Measurements from ENCODE around the gene C2CD2L.
"Not testable (repeated sequence)": the region's sequence is repeated elsewhere in the genome, so short reads cannot be mapped to it uniquely, and the experiment has no call there.

C2CD2L gene

DNA sequence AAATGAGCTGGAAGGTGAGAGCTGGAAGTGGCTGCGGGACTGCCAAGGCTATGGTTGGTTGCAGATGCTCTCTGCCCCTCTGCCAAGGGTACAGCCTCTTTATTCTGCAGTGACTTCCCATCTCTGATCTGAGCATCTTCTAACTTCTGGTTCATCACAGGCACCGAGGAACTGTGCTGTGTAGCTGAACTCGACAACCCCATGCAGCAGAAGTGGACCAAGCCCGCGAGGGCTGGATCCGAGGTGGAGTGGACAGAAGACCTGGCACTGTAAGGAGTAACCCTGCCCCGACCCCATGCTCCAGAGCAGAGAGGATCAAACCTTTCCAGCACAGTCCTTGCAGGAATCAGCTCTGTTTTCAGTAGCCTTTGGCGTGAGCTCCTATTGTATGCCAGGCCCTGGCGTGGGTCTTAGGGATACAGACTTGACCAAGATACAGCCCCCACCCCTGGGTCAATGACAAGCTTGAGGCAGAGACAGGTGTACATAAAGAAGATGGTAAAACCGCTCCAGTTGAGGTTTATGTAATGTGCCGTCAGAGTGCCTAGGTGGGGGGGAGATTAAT, 4.3 kb downstream of the C2CD2L start:
- DNase-seq: no peak
- in situ Hi-C loops (cut with MboI; ENCODE audit: low pct_unique_long_range_greater_than_20kb, low sequenced_read_pairs): no loop called here

DNA sequence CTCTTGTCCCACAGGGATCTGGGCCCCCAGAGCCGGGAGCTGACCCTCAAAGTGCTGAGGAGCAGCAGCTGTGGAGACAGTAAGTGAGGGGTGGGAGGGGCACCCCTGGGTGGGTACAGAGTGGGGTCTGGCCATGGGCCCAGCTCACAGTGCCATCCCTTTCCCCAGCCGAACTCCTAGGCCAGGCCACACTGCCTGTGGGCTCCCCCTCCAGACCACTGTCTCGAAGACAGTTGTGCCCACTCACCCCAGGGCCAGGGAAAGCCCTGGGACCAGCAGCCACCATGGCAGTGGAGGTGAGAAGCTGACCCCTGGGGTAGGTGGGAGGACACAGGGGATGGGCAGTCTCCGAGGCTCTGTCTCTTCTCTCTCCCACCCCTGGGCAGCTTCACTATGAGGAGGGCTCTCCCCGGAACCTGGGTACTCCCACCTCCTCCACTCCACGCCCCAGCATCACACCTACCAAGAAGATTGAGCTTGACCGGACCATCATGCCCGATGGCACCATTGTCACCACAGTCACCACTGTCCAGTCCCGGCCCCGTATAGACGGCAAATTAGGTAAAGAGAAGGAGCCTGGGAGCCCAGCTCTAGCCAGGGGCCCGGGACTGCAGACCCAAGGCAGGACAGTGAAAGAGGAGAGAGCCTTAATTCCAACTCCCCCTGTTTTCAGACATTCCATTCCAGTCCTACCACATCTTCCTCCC, 5.3 kb downstream of the C2CD2L start:
- in situ Hi-C loops (cut with MboI; ENCODE audit: low pct_unique_long_range_greater_than_20kb, low sequenced_read_pairs): no loop called here
- DNase-seq: no peak

DNA sequence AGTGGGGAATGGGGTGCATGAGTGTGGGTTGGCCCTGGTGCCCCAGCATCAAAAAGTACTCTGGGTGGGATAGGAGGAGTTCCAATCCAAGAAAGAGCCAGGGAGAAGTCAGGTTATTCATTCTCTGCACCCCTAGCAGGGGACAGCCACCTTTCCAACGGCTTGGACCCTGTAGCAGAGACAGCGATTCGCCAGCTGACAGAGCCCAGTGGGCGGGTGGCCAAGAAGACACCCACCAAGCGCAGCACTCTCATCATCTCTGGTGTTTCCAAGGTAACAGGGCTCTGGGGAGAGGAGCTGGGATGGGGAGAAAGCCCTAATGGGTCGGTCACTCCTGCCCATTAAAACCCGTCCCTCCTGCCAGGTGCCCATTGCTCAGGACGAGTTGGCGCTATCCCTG, 6.6 kb downstream of the C2CD2L start:
- in situ Hi-C loops (cut with MboI; ENCODE audit: low pct_unique_long_range_greater_than_20kb, low sequenced_read_pairs): no loop called here
- DNase-seq: no peak

DNA sequence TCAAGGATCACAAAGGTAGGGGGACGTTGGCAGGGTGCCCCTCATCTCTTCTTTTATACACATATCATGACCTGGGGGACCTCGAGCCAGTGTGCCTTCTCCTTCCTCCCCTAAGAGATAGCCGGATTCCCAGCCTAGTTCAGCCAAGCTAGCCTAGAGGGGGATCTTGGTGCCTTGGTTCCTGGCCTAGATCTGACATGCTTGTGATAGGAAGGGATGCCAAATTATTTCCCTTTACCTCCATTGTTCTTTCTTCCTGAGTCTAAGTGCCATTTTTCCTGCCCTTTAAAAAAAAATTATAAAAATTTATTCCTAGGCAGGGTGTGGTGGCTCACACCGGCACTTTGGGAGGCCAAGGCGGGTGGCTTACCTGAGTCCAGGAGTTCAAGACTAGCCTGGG, 7.2 kb downstream of the C2CD2L start:
- no peak for DNase-seq
- in situ Hi-C loops (cut with MboI; ENCODE audit: low pct_unique_long_range_greater_than_20kb, low sequenced_read_pairs): no loop called here

DNA sequence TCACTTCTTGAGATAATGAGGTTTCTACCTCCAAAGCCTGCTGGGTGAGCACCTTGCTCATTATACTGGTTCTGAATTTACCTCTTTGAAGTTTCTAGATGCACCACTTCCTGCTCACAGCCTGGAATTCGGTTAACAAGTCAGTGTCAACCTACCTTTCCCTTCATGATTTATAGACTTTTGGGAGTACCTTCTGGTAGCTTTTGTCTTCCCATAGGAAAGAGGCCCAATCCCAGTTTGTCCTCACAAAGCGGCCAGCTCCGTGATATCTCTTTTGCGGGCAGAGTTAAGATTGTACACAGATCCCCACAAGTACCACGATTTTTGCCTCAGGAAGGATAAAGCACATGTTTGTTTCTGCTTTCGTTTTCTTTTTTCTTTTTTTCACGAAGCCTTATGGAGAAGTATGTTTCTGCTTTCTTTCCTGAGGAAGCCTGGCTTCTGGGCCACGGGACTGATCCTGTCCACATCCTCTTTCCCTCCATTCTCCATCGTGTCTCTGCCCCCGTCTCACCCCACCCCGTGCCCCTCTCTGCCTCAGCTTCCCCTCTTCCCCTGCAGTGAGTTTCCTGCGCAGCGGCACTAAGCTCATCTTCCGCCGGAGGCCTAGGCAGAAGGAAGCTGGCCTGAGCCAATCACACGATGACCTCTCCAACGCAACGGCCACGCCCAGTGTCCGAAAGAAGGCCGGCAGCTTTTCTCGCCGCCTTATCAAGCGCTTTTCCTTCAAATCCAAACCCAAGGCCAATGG, 8.5 kb downstream of the C2CD2L start:
- in situ Hi-C loops (cut with MboI; ENCODE audit: low pct_unique_long_range_greater_than_20kb, low sequenced_read_pairs): no loop called here
- no peak for DNase-seq

DNA sequence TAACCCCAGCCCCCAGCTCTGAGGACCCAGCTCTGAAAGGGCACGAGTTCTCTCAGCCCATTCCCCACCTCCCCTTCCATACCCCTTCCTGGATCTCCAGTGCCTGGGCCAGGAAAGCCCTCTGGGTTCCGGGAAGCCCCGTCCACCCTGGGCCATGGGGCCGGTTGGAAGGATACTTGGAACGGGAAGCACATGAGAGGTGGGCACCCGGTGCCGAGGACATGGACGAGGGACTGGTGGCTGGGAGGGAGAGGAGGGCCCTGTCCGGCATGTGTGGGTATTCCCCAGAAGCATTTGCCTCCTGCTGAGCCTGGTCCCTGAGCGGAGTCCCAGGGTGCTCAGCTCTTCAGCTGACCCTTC, 9.1 kb downstream of the C2CD2L start:
- in situ Hi-C loops (cut with MboI; ENCODE audit: low pct_unique_long_range_greater_than_20kb, low sequenced_read_pairs): no loop called here
- no peak for DNase-seq

DNA sequence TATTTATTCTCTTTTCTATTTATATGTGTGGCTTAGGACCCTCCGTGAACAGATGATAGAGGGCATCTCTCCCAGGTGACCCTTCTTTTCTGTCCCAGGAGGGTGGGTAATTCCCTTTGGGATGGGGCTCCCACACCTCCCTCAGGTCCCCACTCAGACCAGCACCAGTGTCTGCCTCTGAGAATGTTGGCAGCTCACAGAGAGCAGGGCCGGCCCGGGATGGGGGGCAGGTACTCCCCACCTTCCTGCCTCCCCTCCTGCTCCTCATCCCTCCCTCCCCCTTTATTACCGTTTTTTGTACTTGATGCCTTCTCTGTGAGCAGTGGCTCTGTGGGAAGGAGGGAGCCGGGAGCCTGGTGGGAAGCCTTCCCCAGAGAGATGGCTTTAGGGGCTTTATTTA, 9.5 kb downstream of the C2CD2L start:
- no peak for DNase-seq
- in situ Hi-C loops (cut with MboI; ENCODE audit: low pct_unique_long_range_greater_than_20kb, low sequenced_read_pairs): no loop called here

DNA sequence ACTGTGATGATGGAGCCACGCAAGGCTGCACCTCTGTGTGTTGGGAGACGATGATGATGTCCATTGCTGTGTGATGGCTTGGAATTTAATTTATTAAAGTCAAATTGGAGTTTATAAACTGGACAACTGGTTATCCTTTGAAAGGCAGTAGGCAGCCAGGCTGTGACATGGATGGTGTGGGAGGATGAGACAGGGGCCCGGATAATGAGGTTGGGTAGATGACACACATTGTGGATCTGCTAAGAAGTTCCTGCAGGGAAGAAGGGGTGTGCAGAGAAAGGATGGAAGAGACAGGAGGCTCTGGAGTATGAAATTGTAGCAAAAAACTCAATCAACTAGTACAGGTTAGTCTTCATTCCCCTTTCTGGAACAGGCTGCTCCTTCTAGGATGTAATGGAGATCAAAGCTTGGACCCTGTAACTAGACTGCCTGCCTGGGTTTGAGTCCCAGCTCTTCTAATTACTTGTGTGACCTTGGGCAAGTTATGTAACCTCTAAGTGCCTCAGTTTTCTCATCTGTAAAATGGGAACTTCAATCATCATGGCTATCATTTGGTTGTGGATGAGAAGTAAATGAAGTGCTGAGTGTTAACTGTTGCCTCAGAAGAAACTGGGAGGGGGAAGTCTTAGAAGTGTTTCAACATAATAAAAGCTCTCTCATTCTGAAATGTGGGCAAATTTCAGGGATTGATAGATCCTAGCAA, 10.0 kb downstream of the C2CD2L start:
- in situ Hi-C loops (cut with MboI; ENCODE audit: low pct_unique_long_range_greater_than_20kb, low sequenced_read_pairs): no loop called here
- DNase-seq: no peak

DNA sequence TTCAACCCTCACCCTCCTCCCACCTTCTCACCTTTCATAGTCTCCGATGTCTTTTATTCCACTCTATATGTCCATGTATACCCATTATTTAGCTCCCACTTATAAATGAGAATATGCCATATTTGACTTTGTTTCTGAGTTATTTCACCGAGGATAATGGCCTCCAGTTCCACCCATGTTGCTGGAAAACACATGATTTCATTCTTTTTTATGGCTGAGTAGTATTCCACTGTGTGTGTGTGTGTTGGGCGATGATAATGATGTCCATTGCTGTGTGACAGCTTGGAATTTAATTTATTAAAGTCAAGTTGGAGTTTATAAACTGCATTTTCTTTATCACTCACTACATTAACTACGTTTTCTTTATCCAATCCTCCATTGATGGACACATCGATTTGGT, 11.1 kb downstream of the C2CD2L start:
- no peak for DNase-seq
- in situ Hi-C loops (cut with MboI; ENCODE audit: low pct_unique_long_range_greater_than_20kb, low sequenced_read_pairs): no loop called here

DNA sequence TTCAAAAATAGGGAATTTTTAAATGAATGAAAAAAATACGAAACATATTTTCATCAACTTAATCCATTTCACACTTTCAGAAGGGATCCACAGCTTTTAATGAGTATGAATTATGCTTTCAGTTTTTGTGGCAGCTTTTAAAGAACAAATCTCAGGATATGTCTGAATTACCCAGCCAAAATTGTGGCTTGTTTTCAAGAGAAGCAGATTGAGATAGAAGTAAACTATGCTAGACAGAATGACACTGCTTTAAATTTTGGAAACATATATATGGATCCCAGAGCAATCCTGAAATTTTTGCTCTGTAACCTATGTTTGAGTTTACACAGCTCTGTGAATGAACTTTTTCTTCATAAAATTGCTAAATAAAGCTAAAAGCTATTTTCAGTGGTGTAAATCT, 11.8 kb downstream of the C2CD2L start:
- no peak for DNase-seq
- in situ Hi-C loops (cut with MboI; ENCODE audit: low pct_unique_long_range_greater_than_20kb, low sequenced_read_pairs): no loop called here

DNA sequence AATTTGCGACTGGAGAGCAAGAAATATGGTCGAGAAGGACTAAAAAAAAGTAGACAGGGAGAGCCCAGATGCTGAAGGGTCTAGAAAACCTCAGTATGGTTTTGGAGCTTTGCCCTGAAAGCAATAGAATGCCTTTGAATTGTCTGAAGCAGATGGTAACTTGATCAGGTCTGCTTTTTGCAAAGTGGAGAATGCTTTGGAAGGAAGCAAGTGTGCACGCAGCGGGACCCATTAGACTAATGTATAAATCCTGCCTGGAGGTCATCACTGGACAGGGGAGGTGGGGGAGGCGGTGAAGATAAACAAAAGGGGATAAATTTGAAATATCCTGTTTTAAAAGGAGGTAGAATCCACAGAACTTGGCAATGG, 13.5 kb downstream of the C2CD2L start:
- in situ Hi-C loops (cut with MboI; ENCODE audit: low pct_unique_long_range_greater_than_20kb, low sequenced_read_pairs): no loop called here
- DNase-seq: no peak

DNA sequence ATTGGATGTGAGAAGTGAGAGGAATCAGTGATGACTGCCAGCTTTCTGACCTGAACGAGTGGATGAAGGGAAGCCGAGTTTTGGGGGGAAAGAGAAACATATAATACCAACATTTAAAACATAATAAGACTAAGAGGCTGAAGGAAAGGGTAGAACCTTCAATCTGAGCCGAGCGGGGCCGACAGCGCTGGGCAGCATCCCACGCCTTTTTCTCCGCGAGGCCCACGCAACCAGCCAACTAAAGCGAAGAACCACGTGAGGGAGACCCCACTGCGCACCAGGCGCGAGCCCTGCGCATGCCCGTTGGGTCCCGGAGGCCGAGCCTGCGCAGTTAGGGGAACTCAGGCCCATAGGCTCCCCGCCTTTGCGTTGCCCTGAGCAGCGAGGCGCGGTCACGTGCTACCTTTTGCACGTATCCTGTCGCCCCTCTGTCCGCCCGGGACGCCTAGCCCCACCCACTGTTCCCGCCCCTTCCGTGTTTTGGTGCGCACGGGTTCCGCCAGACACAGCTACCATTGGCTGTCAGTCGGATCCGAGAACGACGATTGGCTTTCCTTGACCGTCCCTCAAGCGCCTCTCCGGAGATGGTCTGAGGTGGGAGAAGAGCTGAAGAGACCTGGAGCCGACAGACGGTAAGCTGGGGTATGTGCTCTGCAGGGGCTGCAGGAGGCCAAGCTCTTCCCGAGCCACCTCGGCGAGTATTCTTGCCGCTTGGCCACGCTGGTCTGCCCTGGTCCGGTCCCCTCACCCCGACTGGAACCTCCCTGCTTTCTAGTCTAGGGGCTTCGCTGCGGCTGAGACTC, 14.1 kb downstream of the C2CD2L start, which contains the start of gene HINFP:
HINFP (plus strand) TSS at position 573 of the 803 bp plus-strand sequence. CDS start 5,365 bp downstream, outside the sequence.
- in situ Hi-C loops (cut with MboI; ENCODE audit: low pct_unique_long_range_greater_than_20kb, low sequenced_read_pairs): no loop called here
- DNase-seq: peak; percentile 99

DNA sequence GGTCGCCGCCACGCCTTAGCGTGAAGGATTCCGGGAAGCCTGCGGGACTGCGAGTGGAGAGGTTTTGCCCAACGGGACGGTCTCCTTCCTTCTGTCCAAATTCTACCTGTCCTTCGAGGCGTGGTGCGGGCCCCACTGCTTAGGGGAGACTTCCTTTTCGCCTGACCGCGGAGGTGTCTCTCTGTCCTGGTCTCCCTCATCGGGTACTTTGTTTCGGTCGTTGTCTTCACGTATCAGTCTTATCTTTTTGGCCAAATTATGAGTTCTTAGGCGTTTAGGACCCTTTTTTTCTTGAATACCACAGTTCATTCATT, 14.6 kb downstream of the C2CD2L start:
- in situ Hi-C loops (cut with MboI; ENCODE audit: low pct_unique_long_range_greater_than_20kb, low sequenced_read_pairs): no loop called here

DNA sequence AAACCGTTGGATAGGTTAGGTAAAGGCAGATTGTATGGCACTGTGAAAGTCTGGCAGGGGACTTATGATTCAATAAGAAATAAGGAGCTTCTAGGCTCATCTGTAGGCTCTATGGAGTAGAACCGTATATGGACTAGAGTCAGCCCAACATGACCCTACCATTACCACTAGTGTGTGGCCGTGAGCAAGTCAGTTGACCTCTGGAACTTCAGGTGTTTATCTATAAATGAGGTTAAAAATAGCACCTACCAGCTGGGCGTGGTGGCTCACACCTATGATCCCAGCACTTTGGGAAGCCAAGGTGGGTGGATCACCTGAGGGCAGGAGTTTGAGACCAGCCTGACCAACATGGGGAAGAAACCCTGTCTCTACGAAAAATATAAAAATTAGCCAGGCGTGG, 18.7 kb downstream of the C2CD2L start:
- DNase-seq: no peak
- in situ Hi-C loops (cut with MboI; ENCODE audit: low pct_unique_long_range_greater_than_20kb, low sequenced_read_pairs): no loop called here

More for the DNA sequence above, 14.6 kb downstream of the C2CD2L start:
- no peak for DNase-seq

DNA sequence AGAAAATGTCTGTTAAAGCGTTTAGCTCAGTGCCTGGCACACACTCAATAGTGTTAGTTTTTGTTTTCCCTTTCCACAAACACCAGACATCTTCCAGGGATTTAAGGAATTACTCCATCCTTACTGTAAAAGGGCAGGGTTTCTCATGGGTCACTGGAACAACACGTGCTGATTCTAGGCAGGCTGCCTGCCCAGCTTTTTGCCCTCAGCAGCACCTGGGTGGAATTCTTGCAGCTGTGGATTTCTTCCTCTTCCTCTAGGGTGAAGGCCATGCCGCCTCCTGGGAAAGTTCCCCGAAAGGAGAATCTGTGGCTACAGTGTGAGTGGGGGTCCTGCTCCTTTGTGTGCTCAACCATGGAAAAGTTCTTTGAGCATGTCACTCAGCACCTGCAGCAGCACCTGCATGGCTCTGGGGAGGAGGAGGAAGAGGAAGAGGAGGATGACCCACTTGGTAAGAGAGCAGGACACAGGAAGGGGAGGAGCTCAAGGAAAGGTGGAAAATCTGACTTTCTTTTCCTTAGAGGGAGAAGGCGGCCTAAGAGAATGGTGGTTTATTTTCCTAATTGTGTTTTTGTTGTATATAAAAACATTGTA, 19.6 kb downstream of the C2CD2L start:
- in situ Hi-C loops (cut with MboI; ENCODE audit: low pct_unique_long_range_greater_than_20kb, low sequenced_read_pairs): no loop called here
- DNase-seq: no peak

DNA sequence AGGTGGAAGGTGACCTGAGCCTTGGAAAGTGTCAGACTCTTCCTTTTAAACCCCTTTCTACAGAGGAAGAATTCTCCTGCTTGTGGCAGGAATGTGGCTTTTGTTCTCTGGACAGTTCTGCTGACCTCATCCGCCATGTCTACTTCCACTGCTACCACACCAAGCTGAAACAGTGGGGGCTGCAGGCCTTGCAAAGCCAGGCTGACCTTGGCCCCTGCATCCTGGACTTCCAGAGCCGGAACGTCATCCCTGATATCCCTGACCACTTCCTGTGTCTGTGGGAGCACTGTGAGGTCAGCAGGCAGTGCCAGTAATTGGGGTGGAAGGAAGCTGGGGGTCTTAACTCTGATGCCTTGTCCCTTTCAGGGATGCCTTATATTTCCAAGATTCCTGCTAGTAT, 23.5 kb downstream of the C2CD2L start:
- in situ Hi-C loops (cut with MboI; ENCODE audit: low pct_unique_long_range_greater_than_20kb, low sequenced_read_pairs): no loop called here
- no peak for DNase-seq

DNA sequence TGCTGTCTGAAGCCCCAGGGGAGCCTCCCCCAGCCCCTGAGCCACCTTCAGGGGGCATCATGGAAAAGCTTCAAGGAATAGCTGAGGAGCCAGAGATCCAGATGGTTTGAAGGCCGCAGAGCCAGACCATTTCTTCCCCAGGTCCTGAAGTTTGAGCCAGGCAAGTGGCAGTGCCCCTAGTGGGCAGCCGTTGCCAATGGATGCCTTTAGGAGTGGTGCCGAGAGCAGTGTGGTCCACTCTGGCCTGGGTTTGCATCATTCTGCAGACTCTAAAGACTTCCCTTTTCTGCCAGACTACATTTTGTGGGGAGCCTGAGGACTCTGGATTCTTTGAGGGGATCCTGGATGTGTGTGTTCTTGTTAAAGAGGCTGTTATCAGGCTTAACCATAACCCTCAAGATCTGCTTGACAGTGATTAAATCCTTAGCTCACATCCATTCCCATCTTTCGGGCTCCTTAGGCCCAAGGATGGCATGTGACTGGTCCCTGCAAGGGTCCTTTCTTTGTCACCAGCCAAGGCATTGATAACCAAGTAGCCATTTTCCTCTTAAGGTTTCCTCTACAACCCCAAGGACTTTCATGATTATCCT, 27.3 kb downstream of the C2CD2L start:
- DNase-seq: no peak
- in situ Hi-C loops (cut with MboI; ENCODE audit: low pct_unique_long_range_greater_than_20kb, low sequenced_read_pairs): no loop called here

DNA sequence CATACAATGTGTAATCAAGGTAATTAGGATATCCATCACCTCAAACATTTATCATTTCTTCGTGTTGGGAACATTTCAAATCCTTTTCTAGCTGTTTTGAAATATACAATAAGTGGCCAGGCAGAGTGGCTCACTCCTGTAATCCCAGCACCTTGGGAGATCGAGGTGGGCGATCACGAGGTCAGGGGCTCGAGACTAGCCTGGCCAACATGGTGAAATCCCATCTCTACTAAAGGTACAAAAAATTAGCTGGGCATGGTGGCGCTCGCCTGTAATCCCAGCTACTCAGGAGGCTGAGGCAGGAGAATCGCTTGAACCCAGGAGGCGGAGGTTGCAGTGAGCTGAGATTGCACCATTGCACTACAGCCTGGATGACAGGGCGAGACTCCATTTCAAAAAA, 32.1 kb downstream of the C2CD2L start:
- DNase-seq; in situ Hi-C loops (cut with MboI; ENCODE audit: low pct_unique_long_range_greater_than_20kb, low sequenced_read_pairs): not testable (repeated sequence)
